Tibial nerve (tissue), 4 donors: ENCODE data around the gene UBA1. TPM values are rescaled to one million over a fixed set of nuclear protein-coding genes. Genes with fewer than 3 reads are reported as not detected.

Source experiments
- DNase-seq, 2 donors: peaks; one replicate each; pipeline ENCODE4 v3.0.0-alpha.2; 2019; ENCODE audit warnings: low spot score in 2 of 2
- H3K27ac ChIP-seq, 4 donors: fragments of 200-600 bp; sonication (generic) in 3 of 4; one replicate each; pipeline ENCODE4 v1.5.1; 2017 to 2019; ENCODE audit warnings: mild to moderate bottlenecking in 1 of 4
- H3K27me3 ChIP-seq, 2 donors: fragments of 200-600 bp; sonication (generic) in 1 of 2; one replicate each; pipeline versions ENCODE4 v1.5.1 to v1.6.0; 2017 to 2019
- H3K36me3 ChIP-seq, 3 donors: fragments of 200-600 bp; sonication (generic); one replicate each; pipeline ENCODE4 v1.5.1; 2018 to 2019
- H3K4me1 ChIP-seq, 4 donors: fragments of 200-600 bp; sonication (generic) in 3 of 4; one replicate each; pipeline ENCODE4 v1.5.1; 2017 to 2019
- H3K4me3 ChIP-seq, 4 donors: fragments of 200-600 bp; sonication (generic) in 3 of 4; one replicate each; pipeline ENCODE4 v1.5.1; 2017 to 2019; ENCODE audit warnings: mild to moderate bottlenecking in 1 of 4, moderate library complexity in 1 of 4
- H3K9me3 ChIP-seq, 4 donors: fragments of 200-600 bp; sonication (generic) in 3 of 4; one replicate each; pipeline ENCODE4 v1.5.1; 2017 to 2019
- EP300 ChIP-seq, 2 donors: sonication (generic); formaldehyde crosslinking; IDR thresholded peaks; one replicate each; pipeline ENCODE4 v1.6.1; 2017; ENCODE audit warnings: antibody characterized with exemption in 2 of 2, mild to moderate bottlenecking in 1 of 2
- POLR2A ChIP-seq, 2 donors: fragments of 450-650 bp; IDR thresholded peaks; one replicate each; pipeline ENCODE4 v1.6.1; 2017; ENCODE audit warnings: antibody characterized with exemption in 2 of 2, mild to moderate bottlenecking in 2 of 2, moderate library complexity in 2 of 2
- WGBS, 2 donors: methylation state at CpG; one replicate each; pipeline ENCODE4 v1.1.5; 2018; 5-methylcytosine and 5-hydroxymethylcytosine counted together
- total RNA-seq, 4 donors: library from RNA; depleted of rRNA; stranded (reverse); fragments of >200 nt; gene quantifications; one replicate each; pipeline ENCODE4 v1.1.0, GENCODE V29; 2016
- TF ChIP-seq, protein P1 (sequence below), 5 experiments: fragments of 200-600 bp in 3 of 5; fragments of 450-650 bp in 2 of 5; sonication (generic) in 3 of 5; IDR thresholded peaks; one replicate each; pipeline ENCODE4 v1.5.1; 2016 to 2019; ENCODE audit warnings: antibody characterized with exemption in 5 of 5, mild to moderate bottlenecking in 3 of 5, moderate library complexity in 2 of 5

Gene UBA1
- total RNA-seq, 4 donors from 2014 or later, result 124 to 168 (median 144) TPM

DNA sequence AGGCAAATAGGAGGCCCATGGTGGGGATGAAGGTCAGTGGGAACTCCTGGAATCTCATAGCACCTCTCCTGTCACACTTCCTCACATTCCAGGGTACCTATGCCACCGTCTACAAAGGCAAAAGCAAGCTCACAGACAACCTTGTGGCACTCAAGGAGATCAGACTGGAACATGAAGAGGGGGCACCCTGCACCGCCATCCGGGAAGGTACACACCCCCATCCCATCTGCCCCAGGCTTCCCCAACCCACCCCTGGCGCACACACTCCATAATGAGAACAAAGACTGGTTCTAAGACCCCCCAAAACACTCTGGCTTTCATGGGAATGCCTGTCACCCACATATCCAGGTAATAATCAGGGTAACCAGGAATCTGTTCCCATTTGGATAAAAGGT lies 31.3 kb downstream of the UBA1 start:
- Histone ChIP-seq H3K36me3 (peaks cover 0 to 71% (median 6%) of the 10 kb centered on the region in 3 donors), H3K4me1 (peaks cover 0 to 17% (median 3%) of the 10 kb centered on the region in 4 donors), H3K9me3 (no peaks in the 10 kb centered on the region), H3K27me3 (no peaks in the 10 kb centered on the region), H3K27ac (no peak overlapping the region), H3K4me3 (no peak overlapping the region)
- TF ChIP-seq, protein P1, sequence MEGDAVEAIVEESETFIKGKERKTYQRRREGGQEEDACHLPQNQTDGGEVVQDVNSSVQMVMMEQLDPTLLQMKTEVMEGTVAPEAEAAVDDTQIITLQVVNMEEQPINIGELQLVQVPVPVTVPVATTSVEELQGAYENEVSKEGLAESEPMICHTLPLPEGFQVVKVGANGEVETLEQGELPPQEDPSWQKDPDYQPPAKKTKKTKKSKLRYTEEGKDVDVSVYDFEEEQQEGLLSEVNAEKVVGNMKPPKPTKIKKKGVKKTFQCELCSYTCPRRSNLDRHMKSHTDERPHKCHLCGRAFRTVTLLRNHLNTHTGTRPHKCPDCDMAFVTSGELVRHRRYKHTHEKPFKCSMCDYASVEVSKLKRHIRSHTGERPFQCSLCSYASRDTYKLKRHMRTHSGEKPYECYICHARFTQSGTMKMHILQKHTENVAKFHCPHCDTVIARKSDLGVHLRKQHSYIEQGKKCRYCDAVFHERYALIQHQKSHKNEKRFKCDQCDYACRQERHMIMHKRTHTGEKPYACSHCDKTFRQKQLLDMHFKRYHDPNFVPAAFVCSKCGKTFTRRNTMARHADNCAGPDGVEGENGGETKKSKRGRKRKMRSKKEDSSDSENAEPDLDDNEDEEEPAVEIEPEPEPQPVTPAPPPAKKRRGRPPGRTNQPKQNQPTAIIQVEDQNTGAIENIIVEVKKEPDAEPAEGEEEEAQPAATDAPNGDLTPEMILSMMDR (IDR thresholded peaks at IDR 0.05), result no peak
- TF ChIP-seq POLR2A (IDR thresholded peaks at IDR 0.05) (no peak), EP300 (IDR thresholded peaks at IDR 0.05) (no peak)
- DNase-seq, result no peak
- WGBS, 2 donors, result 92 to 100% methylated on average over 2 to 4 of the region's 4 CpGs

DNA sequence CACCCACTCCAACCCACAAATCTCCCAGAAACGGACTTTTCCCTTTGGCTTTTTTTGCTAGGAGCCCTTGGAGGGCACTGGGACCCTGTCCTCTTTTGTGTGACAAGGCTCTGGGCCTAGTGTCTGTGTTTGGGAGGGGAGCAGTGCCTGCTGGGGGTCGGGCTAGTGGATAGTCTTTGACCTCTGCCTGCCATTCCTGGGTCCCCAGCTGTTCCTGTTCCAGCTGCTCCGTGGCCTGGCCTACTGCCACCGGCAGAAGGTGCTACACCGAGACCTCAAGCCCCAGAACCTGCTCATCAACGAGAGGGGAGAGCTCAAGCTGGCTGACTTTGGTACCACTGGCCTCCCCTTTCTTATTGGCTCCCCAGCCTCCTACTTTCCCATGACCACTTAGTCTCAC lies 32.4 kb downstream of the UBA1 start:
- peaks cover 0 to 71% (median 6%) of the 10 kb centered on the region in 3 donors for H3K36me3 ChIP-seq
- 88 to 93% methylated on average over 1 to 6 of the region's 6 CpGs for WGBS, 2 donors
- no peak for DNase-seq

DNA sequence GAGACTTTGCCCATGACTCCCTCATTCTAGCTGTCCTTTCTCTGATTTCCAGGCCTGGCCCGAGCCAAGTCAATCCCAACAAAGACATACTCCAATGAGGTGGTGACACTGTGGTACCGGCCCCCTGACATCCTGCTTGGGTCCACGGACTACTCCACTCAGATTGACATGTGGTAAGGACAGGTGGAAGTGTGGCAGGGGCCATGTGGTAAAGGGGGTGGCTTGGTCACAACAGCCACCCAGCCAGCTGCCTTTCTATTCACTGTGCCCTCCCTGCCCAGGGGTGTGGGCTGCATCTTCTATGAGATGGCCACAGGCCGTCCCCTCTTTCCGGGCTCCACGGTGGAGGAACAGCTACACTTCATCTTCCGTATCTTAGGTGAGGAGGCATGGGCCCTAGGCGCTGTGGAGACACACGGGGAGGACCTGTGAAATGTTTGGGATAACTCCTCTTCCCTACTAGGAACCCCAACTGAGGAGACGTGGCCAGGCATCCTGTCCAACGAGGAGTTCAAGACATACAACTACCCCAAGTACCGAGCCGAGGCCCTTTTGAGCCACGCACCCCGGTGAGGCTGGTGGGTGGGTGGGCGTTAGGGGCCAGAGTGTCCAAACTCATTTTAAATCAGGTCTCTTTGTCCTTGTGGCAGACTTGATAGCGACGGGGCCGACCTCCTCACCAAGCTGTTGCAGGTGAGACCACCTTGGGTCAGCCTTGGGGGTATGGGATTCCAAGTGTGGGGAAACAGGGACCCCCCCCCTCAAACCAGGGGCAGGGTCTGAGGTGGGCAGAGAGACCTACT lies 33.1 kb downstream of the UBA1 start:
- no peak overlapping the region for H3K4me3 ChIP-seq
- TF ChIP-seq EP300 (IDR thresholded peaks at IDR 0.05), result no peak
- TF ChIP-seq POLR2A (IDR thresholded peaks at IDR 0.05), result no peak
- H3K4me1 ChIP-seq, result peaks cover 0 to under 1% (median 0%) of the 10 kb centered on the region in 4 donors
- WGBS, 2 donors, result 90 to 100% methylated on average over 1 to 19 of the region's 19 CpGs
- H3K9me3 ChIP-seq, result no peaks in the 10 kb centered on the region
- peaks cover 0 to 71% (median 6%) of the 10 kb centered on the region in 3 donors for H3K36me3 ChIP-seq
- no peaks in the 10 kb centered on the region for H3K27me3 ChIP-seq
- no peak overlapping the region for H3K27ac ChIP-seq
- no peak for DNase-seq

More for the DNA sequence above, 32.4 kb downstream of the UBA1 start:
- no peak overlapping the region for H3K27ac ChIP-seq
- H3K9me3 ChIP-seq, result no peaks in the 10 kb centered on the region
- no peaks in the 10 kb centered on the region for H3K27me3 ChIP-seq
- H3K4me3 ChIP-seq, result no peak overlapping the region
- peaks cover 0 to 7% (median 0%) of the 10 kb centered on the region in 4 donors for H3K4me1 ChIP-seq
- TF ChIP-seq POLR2A (IDR thresholded peaks at IDR 0.05) (no peak), EP300 (IDR thresholded peaks at IDR 0.05) (no peak)
- TF ChIP-seq, protein P1 (IDR thresholded peaks at IDR 0.05), result no peak

DNA sequence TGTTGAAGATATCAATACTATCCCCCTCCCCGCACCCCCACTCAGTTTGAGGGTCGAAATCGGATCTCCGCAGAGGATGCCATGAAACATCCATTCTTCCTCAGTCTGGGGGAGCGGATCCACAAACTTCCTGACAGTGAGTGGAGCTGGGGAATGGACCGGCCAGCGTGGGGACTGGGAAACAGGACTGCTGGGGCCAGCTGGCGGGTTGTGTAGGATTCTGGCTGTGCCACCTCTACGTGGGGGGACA lies 33.6 kb downstream of the UBA1 start:
- no peak for DNase-seq
- H3K9me3 ChIP-seq, result no peaks in the 10 kb centered on the region
- TF ChIP-seq, protein P1 (IDR thresholded peaks at IDR 0.05), result no peak
- TF ChIP-seq POLR2A (IDR thresholded peaks at IDR 0.05), result no peak
- TF ChIP-seq EP300 (IDR thresholded peaks at IDR 0.05), result no peak
- no peak overlapping the region for H3K27ac ChIP-seq
- WGBS, 2 donors, result 96 to 100% methylated on average over 2 to 9 of the region's 9 CpGs
- H3K36me3 ChIP-seq, result peaks cover 0 to 71% (median 6%) of the 10 kb centered on the region in 3 donors
- H3K4me3 ChIP-seq, result no peak overlapping the region
- no peaks in the 10 kb centered on the region for H3K4me1 ChIP-seq
- no peaks in the 10 kb centered on the region for H3K27me3 ChIP-seq

DNA sequence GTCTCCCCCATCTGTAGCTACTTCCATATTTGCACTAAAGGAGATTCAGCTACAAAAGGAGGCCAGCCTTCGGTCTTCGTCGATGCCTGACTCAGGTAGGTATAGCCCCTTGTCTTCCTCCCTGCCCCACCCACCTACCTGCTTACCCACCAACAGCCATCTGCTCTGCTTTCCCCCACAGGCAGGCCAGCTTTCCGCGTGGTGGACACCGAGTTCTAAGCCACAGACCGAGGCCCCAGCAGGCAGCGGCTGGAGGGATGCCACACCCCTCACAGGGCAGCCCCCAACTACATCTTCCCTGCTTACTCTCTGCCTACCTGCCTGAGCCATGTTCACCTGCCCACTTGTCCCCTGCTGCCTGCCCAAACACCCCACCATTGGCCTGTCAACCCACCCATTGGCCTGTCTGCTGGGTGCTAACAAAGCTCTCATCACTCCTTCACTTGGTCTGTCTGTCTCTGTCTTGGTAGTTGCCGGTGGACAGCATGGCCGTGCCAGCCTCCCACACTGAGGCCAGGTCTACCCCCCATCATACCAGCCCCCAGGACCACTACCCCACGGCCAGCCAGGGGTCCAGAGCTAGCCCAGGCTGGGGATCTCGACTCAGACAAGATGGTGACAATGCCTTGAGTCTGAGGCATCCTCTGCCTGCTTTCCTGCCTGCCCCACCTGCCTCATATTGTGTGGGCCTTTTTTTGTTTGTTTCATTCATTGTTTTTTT lies 35.1 kb downstream of the UBA1 start:
- Histone ChIP-seq H3K27me3 (no peaks in the 10 kb centered on the region), H3K9me3 (no peaks in the 10 kb centered on the region), H3K4me3 (no peak overlapping the region), H3K4me1 (no peaks in the 10 kb centered on the region), H3K27ac (no peak overlapping the region), H3K36me3 (peaks cover 0 to 59% (median 6%) of the 10 kb centered on the region in 3 donors)
- 90 to 97% methylated on average over 12 of the region's 12 CpGs for WGBS, 2 donors
- no peak for TF ChIP-seq POLR2A (IDR thresholded peaks at IDR 0.05)
- TF ChIP-seq EP300 (IDR thresholded peaks at IDR 0.05), result no peak
- TF ChIP-seq, protein P1 (IDR thresholded peaks at IDR 0.05), result no peak
- DNase-seq, result no peak
